ENCODE results near the gene ELMO1.

Gene ELMO1

GRCh38 chr7:37311355-37311754, 137.3 kb downstream of the ELMO1 start:
- Histone ChIP-seq H3K27me3 (ENCODE audit: insufficient read depth, low read length) (no peaks in the 10 kb centered on the region), H3K4me1 (ENCODE audit: insufficient read depth, low read length) (peaks cover 11% of the 10 kb centered on the region; the same call in 1 of the 2 replicates), H3K36me3 (ENCODE audit: insufficient read depth, low read depth, low read length) (no peaks in the 10 kb centered on the region; the same call in 1 of the 2 replicates), H3K4me3 (ENCODE audit: low read length) (no peak overlapping the region), H3K9ac (ENCODE audit: low read depth, low read length) (no peak overlapping the region), H3K27ac (ENCODE audit: low read length) (no peak overlapping the region), H3K9me3 (ENCODE audit: insufficient read depth, low read depth, low read length) (no peaks in the 10 kb centered on the region)

DNA sequence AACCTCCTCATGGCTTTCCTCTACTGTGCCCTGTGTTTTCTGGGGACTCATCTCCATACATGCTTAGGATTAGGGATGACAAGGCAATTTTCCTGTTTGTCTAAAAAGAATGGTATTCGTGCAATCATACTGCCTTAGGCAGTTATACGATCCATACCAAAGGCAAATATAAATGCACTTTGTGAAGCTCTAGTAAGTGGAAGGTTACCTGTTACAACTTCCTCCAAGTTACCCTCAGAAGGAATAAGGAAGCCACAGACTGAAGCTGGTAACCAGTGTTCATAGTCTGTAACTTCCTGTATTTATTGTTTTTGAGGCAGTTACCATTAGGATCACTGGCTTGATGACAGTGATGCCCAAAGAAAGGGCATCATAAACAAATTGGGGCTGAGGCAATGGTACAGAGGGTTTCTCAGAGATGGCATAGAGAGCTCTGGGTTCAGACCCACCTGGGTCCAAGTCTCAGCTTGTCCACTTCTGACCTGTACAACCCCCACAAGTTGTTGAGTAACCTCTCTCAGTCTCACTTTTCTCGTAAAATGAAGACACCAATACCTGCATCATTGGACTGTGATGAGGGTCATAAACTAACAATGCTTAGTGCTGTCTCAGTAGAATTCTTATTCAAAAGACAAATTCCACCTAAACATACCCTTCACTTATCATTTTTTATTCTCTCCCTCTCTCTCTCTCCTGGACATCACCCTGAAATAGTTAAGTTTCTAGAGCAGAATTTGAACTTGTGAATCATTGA, 138.2 kb downstream of the ELMO1 start:
- no peaks in the 10 kb centered on the region for H3K27me3 ChIP-seq (ENCODE audit: insufficient read depth, low read length)
- peaks cover 11% of the 10 kb centered on the region; the same call in 1 of the 2 replicates for H3K4me1 ChIP-seq (ENCODE audit: insufficient read depth, low read length)
- H3K9me3 ChIP-seq (ENCODE audit: insufficient read depth, low read depth, low read length) = no peaks in the 10 kb centered on the region
- no peaks in the 10 kb centered on the region; the same call in 1 of the 2 replicates for H3K36me3 ChIP-seq (ENCODE audit: insufficient read depth, low read depth, low read length)
- H3K9ac ChIP-seq (ENCODE audit: low read depth, low read length) = no peak overlapping the region
- no peak overlapping the region for H3K27ac ChIP-seq (ENCODE audit: low read length)
- no peak overlapping the region for H3K4me3 ChIP-seq (ENCODE audit: low read length)

GRCh38 chr7:37309493-37309892, 139.2 kb downstream of the ELMO1 start:
- Histone ChIP-seq H3K36me3 (ENCODE audit: insufficient read depth, low read depth, low read length) (no peaks in the 10 kb centered on the region; the same call in 1 of the 2 replicates), H3K9ac (ENCODE audit: low read depth, low read length) (no peak overlapping the region), H3K4me3 (ENCODE audit: low read length) (no peak overlapping the region), H3K27me3 (ENCODE audit: insufficient read depth, low read length) (no peaks in the 10 kb centered on the region), H3K9me3 (ENCODE audit: insufficient read depth, low read depth, low read length) (no peaks in the 10 kb centered on the region), H3K4me1 (ENCODE audit: insufficient read depth, low read length) (peaks cover 11% of the 10 kb centered on the region; the same call in 1 of the 2 replicates), H3K27ac (ENCODE audit: low read length) (no peak overlapping the region)

DNA sequence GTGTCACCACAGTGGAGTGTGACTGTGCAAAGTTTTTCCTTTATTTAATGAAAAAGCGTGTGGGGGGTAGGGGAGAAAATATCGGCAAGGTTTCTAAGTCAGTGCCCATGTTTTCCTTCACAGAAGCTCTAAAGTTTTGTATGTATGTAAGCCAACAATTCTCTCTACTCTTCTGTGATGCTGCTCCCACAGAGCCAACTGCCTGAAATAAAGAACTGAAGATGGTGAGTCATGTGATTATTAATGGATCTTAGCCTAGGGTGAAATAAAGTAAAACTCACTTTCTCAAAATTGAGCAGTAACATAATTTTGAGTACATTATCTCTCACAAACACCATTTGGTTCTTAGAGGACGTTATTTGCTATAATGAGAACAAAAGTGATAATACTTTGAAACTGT, 143.7 kb downstream of the ELMO1 start:
- H3K4me1 ChIP-seq (ENCODE audit: insufficient read depth, low read length) = peaks cover 3% of the 10 kb centered on the region; the same call in 1 of the 2 replicates
- no peak overlapping the region for H3K9ac ChIP-seq (ENCODE audit: low read depth, low read length)
- no peaks in the 10 kb centered on the region for H3K9me3 ChIP-seq (ENCODE audit: insufficient read depth, low read depth, low read length)
- no peak overlapping the region for H3K27ac ChIP-seq (ENCODE audit: low read length)
- H3K4me3 ChIP-seq (ENCODE audit: low read length) = no peak overlapping the region
- no peaks in the 10 kb centered on the region for H3K27me3 ChIP-seq (ENCODE audit: insufficient read depth, low read length)
- no peaks in the 10 kb centered on the region for H3K36me3 ChIP-seq (ENCODE audit: insufficient read depth, low read depth, low read length)

DNA sequence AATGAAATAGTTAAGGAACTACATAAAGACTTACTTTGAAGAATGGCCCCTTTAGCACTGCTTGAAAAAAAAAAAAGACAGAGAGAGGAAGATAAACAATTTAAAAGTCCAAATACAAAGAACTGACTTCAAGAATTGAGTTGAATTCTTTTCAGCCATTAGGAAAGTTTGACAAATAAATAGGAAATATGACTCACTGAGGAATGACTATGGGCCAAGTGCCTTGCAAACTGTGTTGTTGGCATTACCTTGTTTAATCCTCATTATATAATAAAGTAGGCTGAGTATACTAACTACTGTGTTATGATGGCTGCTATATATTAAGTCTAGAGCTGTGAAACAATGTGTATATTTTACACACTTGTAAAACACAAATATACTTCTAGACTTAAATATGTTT, 151.1 kb downstream of the ELMO1 start:
- no peaks in the 10 kb centered on the region for H3K9me3 ChIP-seq (ENCODE audit: insufficient read depth, low read depth, low read length)
- no peaks in the 10 kb centered on the region for H3K36me3 ChIP-seq (ENCODE audit: insufficient read depth, low read depth, low read length)
- H3K27me3 ChIP-seq (ENCODE audit: insufficient read depth, low read length) = no peaks in the 10 kb centered on the region
- no peak overlapping the region for H3K9ac ChIP-seq (ENCODE audit: low read depth, low read length)
- no peak overlapping the region for H3K27ac ChIP-seq (ENCODE audit: low read length)
- H3K4me3 ChIP-seq (ENCODE audit: low read length) = no peak overlapping the region
- no peaks in the 10 kb centered on the region for H3K4me1 ChIP-seq (ENCODE audit: insufficient read depth, low read length)

GRCh38 chr7:37295401-37295800, 153.3 kb downstream of the ELMO1 start:
- H3K27me3 ChIP-seq (ENCODE audit: insufficient read depth, low read length) = no peaks in the 10 kb centered on the region
- H3K9me3 ChIP-seq (ENCODE audit: insufficient read depth, low read depth, low read length) = no peaks in the 10 kb centered on the region
- H3K4me1 ChIP-seq (ENCODE audit: insufficient read depth, low read length) = no peaks in the 10 kb centered on the region

DNA sequence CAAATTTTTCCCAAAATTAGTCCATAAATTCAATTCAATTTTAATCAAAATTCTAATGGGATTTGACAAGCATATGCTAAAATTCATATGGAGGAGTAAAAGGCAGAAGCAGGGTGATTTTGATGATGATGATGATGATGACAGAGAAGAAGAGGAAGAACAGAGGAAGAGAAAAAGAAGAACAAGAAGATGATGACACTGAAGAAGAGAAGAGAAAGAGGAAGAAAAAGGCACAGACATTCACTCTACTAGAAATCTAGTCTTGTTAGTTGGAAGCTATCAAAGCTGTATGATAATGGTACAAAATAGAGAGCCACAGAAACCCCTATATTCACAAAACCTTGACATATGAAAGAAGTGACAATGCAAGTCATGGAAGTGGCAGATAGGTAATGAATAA, 157.9 kb downstream of the ELMO1 start:
- Histone ChIP-seq H3K27ac (ENCODE audit: low read length) (no peak overlapping the region), H3K36me3 (ENCODE audit: insufficient read depth, low read depth, low read length) (no peaks in the 10 kb centered on the region), H3K4me3 (ENCODE audit: low read length) (no peak overlapping the region), H3K4me1 (ENCODE audit: insufficient read depth, low read length) (no peaks in the 10 kb centered on the region), H3K27me3 (ENCODE audit: insufficient read depth, low read length) (no peaks in the 10 kb centered on the region), H3K9me3 (ENCODE audit: insufficient read depth, low read depth, low read length) (no peaks in the 10 kb centered on the region), H3K9ac (ENCODE audit: low read depth, low read length) (no peak overlapping the region)

More at GRCh38 chr7:37295401-37295800, 153.3 kb downstream of the ELMO1 start:
- Histone ChIP-seq H3K4me3 (ENCODE audit: low read length) (no peak overlapping the region), H3K9ac (ENCODE audit: low read depth, low read length) (no peak overlapping the region), H3K27ac (ENCODE audit: low read length) (no peak overlapping the region), H3K36me3 (ENCODE audit: insufficient read depth, low read depth, low read length) (no peaks in the 10 kb centered on the region)

GRCh38 chr7:37289781-37290180, 158.9 kb downstream of the ELMO1 start:
- no peak overlapping the region for H3K9ac ChIP-seq (ENCODE audit: low read depth, low read length)

GRCh38 chr7:37289367-37289766, 159.3 kb downstream of the ELMO1 start:
- Histone ChIP-seq H3K9me3 (ENCODE audit: insufficient read depth, low read depth, low read length) (no peaks in the 10 kb centered on the region), H3K4me1 (ENCODE audit: insufficient read depth, low read length) (no peaks in the 10 kb centered on the region), H3K27ac (ENCODE audit: low read length) (no peak overlapping the region), H3K9ac (ENCODE audit: low read depth, low read length) (no peak overlapping the region), H3K36me3 (ENCODE audit: insufficient read depth, low read depth, low read length) (no peaks in the 10 kb centered on the region), H3K4me3 (ENCODE audit: low read length) (no peak overlapping the region), H3K27me3 (ENCODE audit: insufficient read depth, low read length) (no peaks in the 10 kb centered on the region)

More at GRCh38 chr7:37289781-37290180, 158.9 kb downstream of the ELMO1 start:
- no peaks in the 10 kb centered on the region for H3K36me3 ChIP-seq (ENCODE audit: insufficient read depth, low read depth, low read length)
- no peaks in the 10 kb centered on the region for H3K9me3 ChIP-seq (ENCODE audit: insufficient read depth, low read depth, low read length)
- no peak overlapping the region for H3K4me3 ChIP-seq (ENCODE audit: low read length)
- no peaks in the 10 kb centered on the region for H3K27me3 ChIP-seq (ENCODE audit: insufficient read depth, low read length)
- H3K27ac ChIP-seq (ENCODE audit: low read length) = no peak overlapping the region
- H3K4me1 ChIP-seq (ENCODE audit: insufficient read depth, low read length) = no peaks in the 10 kb centered on the region

DNA sequence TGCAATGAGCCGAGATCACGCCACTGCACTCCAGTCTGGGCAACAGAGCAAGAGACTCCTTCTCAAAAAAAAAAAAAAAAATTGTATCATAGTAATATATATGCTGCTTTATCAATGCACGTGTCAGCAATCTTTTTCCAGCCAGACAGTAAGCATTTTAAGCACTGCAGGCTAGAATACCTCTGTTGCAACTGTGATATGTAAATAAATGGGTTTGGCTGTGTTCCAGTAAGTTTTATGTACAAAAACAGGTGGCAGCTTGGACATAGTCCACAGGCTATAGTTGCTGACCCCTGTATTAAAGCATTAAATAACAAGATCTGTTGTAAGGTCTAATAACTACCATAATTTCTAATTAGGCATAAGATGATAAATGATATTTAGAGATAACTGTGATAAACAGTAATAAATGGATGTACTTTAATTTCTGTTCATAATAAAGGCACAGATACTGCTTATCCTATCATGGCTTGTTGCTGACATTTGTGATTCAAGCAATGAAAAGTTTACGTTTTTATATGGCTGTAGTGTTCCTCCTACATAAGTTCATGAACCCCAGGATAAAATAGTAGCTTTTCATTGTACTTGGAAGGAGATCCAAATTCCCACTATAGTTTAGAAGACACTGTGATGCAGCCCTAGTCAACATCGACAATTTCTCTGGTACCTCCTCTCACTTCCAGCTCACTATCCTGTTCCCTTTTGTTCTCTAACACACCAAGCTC, 161.4 kb downstream of the ELMO1 start:
- H3K9me3 ChIP-seq (ENCODE audit: insufficient read depth, low read depth, low read length) = no peaks in the 10 kb centered on the region
- no peaks in the 10 kb centered on the region for H3K4me1 ChIP-seq (ENCODE audit: insufficient read depth, low read length)
- H3K27me3 ChIP-seq (ENCODE audit: insufficient read depth, low read length) = no peaks in the 10 kb centered on the region
- no peak overlapping the region for H3K27ac ChIP-seq (ENCODE audit: low read length)
- H3K4me3 ChIP-seq (ENCODE audit: low read length) = no peak overlapping the region
- no peaks in the 10 kb centered on the region for H3K36me3 ChIP-seq (ENCODE audit: insufficient read depth, low read depth, low read length)
- H3K9ac ChIP-seq (ENCODE audit: low read depth, low read length) = no peak overlapping the region

GRCh38 chr7:37286454-37286832, 162.2 kb downstream of the ELMO1 start:
- H3K9me3 ChIP-seq (ENCODE audit: insufficient read depth, low read depth, low read length) = no peaks in the 10 kb centered on the region
- no peak overlapping the region for H3K9ac ChIP-seq (ENCODE audit: low read depth, low read length)
- H3K27me3 ChIP-seq (ENCODE audit: insufficient read depth, low read length) = no peaks in the 10 kb centered on the region
- no peak overlapping the region for H3K27ac ChIP-seq (ENCODE audit: low read length)
- no peaks in the 10 kb centered on the region; the same call in 1 of the 2 replicates for H3K4me1 ChIP-seq (ENCODE audit: insufficient read depth, low read length)
- H3K4me3 ChIP-seq (ENCODE audit: low read length) = no peak overlapping the region
- H3K36me3 ChIP-seq (ENCODE audit: insufficient read depth, low read depth, low read length) = no peaks in the 10 kb centered on the region

Measured in iPS-20b (cell line).